RKO (cell line): ENCODE measurements around the gene ABCA3.
A peak's percentile ranks its signal among the peaks of the same experiment; 100 is the strongest.
"Not testable (repeated sequence)": the region's sequence is repeated elsewhere in the genome, so short reads cannot be mapped to it uniquely, and the experiment has no call there.

Experiments
- DNase-seq: peaks from one replicate; pipeline ENCODE4 v3.0.0-alpha.2; 2016; ENCODE audit warnings: low spot score

The ABCA3 gene

DNA sequence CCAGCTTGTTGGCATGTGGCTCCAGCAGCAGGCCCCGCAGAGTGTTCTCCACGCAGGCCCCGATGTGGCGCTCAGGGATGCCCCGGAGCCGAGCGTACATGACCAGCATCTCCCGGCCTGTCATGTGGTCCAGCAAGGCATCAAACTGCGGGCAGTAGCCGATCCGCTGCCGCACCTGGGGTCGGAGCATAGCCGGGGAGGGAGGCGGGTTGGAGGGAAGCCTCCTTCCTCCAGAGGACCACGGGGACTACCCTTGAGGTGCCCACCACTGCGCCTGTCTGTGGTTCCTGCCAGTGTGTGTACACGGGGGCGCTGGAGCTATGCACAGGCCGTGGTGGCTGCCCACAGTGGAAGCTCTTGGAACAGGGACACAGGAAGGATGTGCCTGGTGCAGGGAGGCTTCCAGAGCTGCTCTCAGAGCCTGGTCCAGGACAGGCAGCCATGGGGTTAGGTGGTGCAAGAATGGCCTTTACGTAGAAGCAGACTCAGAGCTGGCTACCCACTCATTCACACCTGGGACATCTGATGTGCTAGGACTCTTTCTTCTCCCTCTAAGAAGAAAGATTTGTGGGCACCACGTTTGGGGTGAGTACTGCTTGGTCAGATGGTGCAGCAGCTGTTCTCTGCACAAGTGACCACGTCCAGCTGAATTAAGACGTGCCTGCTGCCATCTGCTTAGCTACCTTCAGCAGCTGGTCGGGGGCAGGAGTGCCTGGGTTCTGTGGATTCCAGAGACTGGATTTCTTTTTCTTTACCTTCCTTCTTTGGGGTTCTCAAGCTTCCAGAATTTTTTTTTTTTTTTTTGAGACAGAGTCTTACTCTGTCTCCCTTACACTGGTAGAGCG is 61.4 kb downstream of the ABCA3 start:
- no peak for DNase-seq

DNA sequence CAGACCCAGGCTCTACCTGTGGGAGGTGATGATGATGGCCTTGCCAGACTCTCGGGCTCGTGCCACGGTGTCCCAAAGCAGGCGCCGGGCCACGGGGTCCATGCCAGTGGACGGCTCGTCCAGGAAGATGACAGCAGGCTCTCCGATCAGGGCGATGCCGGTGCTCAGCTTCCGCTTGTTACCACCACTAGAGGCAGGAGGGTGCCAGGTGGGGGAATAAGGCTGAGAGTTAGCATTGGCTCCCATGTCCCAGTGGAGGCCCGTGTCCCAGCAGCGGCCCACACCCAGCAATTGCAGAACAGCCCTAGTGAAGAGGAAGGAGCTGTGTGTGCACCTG is 62.3 kb downstream of the ABCA3 start:
- DNase-seq, result no peak

DNA sequence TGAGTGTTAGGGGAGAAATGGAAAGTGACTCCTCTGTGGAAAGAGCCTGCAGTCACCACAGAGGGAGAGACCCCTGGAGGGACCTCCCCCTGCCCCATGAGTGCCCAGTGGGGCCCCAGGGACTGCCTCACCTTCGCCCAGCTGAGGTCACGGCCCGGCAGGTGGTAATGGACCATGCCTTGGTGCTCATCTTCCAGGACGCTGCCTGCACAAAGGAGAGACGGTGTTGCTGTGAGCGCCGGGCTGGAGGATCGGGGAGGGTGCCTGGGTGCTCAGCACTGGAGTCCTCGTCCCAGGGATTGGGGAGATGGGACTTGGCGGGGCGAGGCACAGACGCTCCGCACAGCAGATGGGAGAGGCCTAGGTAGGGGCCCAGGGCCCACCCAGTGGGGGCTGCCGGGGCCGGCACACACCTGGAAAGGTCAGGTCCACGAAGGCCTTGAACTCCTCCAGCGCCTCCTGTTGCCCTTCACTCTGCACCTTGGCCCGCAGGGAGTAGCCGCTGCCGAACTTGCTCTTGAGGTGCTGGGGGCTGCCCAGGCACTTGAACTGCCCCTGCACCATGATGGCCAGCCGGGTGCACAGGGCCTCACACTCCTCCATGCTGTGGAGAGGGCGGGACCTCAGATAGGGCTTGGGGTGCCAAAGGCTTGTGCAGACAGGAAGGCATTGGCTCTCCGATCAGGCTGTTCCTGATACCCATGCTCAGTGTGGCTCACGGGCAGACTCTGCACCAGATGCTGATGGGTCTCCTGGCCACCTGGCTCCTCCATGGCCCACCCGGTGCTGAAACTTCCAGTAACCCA is 62.9 kb downstream of the ABCA3 start:
- DNase-seq, result no peak

DNA sequence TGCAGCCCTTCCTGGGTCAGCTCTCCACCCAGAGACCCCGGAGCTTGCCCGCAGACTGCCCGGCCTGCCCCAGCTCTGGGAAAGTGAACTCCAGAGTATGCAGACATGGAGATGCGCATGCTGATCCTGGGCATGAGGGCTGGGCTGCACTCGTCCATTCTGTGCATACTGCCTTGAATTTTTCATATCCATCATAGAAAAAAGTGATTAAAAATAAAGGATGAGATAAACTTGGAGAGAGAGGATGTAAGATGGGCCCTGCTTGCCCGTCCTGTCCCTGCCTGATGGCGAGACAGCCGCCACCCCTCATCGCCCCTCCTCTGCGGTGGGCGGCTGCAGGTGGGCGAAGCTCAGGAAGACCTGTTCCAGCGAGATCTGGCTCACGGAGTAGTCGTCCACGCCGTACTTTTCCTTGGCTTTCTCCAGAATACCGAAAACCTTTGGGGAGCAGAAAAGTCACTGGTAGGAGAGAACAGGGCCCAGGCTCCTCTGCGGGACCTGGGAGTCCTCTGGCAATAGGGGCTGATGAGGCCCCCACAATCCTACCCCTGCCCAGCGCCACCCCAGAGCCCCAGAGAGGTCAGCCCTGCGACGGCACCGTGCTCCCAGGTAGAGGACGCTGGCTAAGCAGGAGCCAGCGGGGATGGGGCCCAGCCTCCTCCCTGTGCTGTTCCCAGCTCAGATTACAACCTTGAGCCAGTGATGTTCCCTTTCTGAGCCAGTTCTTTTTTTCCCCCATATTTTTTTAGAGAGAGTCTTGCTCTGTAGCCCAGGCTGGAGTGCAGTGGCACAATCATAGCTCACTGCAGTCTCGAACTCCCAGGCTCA is 63.9 kb downstream of the ABCA3 start:
- no peak for DNase-seq

DNA sequence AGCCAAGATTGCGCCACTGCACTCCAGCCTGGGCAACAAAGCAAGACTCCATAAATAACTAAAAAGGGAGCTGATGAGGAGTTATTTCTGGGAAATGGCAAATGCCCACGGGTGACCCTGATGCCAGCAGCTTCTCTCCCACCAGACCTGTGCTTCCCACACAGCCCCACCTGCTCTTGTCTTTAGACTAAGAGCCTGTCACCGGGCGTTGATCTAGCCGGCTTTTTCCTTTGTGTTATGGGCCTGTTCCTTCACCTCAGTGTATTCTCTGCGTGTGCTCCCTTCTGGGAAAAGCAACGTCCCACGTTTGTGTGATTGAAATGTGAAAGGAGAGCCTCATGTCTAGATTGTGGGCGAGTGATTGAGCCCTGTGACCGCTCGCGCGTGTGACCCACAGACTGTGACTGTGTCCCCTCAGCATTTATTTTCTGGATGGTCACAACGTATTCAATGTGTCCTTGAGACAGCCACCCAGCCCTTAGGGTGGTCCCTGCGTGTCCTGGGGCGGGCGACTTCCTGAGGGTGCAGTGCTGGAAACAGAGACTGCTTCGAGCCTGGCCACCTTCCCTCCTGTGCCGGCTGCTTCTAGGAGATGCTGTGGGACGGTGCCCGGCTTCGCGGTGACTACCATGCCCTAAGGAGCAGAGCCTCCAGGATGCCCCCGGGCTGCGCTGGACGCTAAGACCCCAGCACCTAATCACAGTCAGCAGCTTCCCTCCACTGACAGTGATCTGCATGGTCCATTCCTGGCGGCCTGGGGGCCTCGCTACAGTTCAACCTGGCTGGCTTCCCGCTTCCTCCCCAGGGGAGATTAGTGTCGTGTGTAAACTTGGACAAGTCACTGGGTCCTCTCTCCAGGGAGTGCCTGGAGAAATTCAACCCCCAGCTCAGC is 64.8 kb downstream of the ABCA3 start:
- DNase-seq, result no peak

DNA sequence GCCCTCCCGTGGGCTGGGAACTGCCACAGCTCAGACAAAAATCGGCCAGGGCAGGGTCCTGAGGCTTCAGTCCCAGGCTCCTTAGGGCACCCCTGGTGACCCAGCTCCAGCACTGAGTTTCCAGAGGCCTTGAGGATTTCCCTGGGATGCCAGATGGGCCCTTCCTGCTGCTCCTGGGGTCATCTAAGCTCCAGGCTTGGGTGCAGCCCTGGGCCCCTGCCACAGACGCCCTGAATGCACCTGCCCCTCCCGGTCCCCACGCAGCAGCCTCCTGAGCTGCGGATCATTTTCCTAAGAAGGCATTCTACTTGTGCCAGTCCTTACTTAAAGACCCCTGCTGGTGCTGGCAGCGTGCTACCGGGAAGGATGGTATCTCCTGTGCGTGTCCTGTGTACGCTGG is 66.6 kb downstream of the ABCA3 start:
- DNase-seq, result no peak

DNA sequence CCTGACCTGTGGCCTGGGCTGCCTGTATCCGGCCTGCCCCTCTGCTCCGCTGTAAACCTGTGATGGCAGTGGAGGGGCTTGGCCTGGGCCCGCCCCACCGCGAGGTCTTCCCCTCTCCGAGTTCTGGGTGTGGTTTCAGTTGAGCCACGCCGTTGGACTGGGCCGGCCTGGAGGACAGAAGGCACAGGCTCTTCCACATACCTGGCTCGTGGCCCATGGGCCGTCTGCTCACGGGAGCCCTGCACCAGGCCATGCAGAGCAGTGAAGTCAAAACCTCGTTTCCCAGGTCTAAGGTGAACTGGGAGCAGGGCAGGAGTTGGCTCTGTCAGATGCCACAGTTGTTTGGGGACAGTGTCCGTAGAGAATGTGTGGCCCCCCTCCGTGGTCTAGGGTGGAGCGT is 67.0 kb downstream of the ABCA3 start:
- DNase-seq, result no peak

DNA sequence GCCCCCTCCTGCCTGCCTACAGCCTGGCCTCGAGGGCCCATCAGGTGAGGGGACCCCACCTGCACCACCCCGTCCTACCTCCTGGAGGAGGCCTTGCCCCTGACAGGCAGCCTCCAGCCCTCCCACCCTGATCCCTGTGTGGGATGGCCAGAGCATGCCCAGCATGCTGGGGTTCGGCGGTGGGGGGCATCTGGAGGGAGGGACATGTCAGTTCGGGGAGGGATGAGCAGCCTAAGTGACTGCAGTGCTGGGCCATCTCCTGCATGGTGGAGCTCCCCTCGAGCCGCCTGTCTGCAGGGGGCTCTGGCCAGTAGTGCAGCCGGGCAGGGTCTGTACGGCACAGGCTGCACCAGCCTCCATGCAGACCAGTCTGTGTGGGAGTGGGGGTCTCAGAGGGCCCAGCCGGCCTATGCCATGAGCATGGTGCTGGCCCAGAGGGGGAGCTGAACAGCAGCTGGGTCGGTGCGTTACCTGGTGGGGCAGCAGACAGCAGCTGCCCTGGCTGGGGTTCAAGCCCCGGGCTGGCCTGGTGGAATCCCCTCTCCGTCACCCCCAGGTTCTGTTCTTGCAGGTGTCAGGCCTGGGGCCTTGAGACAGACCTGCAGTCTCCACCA is 68.6 kb downstream of the ABCA3 start:
- DNase-seq, result no peak

DNA sequence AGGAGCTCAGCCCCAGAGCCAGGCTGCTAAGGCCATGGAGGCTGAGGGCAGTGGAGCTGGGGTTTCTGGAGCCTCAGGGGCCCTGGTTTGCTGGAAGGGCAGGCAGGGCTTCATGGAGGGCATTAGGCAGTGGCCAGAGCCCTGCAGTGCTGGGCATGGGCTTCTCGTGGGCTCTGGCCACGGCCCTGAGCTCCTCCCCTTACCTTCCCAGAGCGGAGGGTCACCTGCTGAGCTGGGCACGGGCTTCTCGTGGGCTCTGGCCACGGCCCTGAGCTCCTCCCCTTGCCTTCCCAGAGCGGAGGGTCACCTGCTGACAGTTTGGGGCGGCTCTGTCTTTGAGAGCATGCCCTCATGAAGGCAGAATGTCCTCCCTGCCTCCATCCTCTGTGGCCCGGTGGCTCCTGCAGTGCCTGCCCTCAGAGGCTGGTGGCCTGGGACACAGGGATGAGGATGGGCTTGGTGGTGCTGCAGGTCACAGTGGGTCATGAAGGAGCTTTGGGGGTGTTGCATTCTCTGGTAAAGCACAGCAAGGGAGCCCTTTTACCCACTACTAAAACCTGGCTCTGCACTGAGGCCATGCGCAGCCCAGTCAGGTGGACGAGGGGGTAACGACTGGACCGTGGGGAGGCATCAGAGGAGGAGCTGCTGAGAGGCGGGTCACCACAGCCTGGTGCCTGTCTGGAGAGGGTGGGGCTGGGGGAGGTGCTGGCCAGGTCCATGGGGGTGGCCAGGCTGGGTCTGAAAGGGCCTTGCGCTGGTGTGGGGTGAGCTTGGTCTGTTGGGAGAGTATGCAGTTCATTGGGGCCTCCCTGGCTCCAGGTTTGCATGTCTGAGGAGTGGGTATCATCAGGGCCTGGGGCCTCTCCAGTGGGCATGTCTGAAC is 69.7 kb downstream of the ABCA3 start:
- no peak for DNase-seq

DNA sequence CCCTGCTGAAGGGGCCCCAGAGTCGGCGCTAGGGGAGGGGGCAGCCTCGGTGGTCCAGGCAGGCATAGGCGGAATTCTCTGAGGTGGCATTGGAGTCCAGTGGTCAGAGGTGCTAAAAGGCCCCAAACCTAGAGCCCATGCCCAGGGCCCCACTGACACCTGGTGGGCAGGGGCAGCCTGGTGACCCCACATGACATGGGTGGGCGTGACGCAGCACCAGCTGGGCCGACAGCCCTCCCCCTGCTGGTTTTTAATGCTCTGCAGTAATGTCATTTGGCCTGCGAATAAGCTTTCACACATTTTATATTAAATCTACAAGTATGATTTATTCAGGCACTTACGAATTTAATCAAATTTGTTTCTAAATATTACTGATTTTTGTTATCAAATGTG is 70.5 kb downstream of the ABCA3 start:
- no peak for DNase-seq

DNA sequence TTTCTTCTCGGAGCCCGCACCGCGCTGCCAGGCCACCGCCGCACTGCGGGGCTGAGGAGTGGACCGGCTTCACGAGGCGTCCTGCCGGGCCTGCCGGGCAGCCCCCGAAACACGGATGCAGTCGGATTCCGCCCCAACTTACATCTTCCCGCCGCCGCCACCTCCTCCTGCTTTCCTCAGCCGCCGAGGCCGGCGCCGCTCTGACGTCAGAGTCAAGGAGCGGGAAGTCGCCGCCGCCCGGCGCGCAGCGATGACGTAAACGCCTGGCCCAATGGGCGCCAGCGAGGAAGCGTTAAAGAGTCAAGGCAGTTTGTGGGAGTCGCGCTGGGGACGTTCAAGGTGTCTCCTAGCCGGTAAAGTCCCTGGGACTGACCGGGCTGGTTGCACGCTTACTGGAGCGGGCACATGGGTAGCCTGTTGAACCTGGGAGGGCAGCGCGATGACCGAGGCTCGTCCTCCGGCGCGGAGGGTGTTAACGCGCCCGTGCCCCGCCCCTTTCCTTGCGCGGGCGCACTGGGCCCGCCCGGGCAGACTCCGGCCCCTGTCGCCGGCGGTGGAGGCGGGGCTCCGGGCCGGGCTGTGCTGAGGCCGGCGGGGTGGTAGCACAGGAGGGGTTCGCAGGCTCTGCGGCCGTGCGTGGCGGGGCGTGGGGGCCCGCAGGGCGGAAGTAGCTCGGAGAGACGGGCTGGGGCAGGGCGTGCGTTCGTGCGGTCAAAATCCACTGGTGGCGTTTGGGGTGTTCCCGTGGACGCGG is 72.4 kb downstream of the ABCA3 start, which contains the start of gene RNPS1:
TSS of gene RNPS1 (minus strand) at position 214 of the 754 bp plus-strand sequence. CDS start 3,483 bp downstream, outside the sequence.
- DNase-seq, result peak; percentile 91

DNA sequence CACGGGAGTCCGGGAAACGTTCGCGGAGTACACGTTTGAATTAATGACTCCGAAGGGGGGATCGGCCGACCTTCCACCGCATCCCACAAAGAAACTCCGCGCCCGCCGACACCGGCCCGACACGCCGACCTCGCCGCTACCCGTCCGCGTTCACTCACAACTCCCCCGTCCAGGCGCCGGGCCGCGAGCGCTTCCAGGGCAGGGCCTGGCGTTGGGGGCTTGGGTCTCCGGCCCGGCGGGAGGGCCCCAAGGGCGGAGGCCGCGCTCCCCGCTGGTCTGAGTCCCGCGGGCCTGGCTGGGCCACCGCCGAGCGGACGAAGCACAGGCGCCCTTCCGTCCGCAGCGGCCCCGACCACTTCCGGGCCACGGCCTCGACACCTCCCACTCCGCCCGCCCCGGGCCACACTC is 73.0 kb downstream of the ABCA3 start:
- DNase-seq, result not testable (repeated sequence)

DNA sequence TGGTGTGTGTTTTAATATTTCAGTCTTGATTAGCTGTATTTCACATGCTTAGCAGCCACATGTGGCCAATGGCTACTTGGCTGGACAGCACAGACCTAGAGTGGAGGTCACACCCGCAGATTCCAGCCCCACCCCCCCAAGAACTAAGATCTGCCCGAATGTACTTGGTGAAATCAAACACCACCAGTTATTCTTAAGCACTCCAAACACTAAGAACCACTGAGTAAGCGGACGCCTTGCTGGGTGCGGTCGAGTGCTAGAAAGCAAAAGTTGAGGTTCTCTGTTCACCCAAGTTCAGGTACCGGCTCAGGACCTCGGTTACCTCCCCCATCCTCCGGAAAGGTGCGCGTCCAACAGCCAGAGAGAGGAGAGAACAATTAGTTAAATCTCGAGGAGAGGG is 73.6 kb downstream of the ABCA3 start:
- DNase-seq, result peak; percentile 51

DNA sequence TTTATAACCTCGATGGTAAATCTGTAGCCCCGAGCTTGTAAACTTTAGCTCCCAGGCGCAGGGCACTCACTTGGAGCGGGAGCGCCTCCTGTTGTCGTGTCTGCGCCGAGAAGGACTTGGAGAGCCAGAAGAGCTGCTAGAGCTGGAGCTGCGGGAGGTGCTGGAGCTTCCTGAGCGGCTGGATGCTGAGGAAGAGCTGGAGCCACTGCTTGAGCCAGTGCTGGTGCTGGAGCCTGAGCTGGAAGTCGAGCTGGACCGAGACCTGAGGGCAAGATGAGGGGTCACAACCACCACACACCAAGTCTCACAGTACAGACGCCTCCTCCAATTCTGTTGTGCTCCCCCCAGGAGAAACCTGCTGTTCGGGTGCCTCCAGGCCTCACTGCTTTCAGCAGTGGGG is 77.5 kb downstream of the ABCA3 start:
- DNase-seq, result not testable (repeated sequence)

DNA sequence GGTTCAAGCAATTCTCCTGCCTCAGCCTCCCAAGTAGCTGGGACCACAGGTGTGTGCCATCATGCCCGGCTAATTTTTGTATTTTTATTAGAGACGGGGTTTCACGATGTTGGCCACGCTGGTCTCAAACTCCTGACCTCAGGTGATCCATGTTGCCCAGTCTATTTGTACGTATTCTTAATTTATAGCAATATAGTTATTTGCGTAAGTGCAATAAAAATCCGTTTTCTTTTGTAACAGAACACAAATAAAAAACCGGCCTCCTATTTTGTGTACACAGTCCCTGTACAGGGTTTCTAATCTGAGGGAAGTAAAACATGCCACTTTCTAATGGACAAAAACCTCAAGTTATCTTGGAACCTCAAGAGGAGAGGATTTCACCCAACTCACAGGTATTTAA is 80.3 kb downstream of the ABCA3 start:
- no peak for DNase-seq

DNA sequence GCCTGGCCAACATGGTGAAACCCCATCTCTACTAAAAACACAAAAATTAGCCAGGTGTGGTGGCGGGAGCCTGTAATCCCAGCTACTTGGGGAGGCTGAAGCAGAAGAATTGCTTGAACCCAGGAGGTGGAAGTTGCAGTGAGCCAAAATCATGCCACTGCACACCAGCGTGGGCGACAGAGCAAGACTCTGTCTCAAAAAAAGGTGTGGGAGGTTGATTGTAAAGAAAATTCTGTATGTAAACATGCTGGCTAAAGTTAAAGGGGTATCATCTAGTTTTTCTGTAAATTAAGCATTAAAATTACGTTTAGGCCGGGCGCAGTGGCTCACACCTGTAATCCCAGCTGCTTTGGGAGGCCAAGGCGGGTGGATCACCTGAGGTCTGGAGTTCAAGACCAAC is 82.0 kb downstream of the ABCA3 start:
- DNase-seq, result not testable (repeated sequence)

DNA sequence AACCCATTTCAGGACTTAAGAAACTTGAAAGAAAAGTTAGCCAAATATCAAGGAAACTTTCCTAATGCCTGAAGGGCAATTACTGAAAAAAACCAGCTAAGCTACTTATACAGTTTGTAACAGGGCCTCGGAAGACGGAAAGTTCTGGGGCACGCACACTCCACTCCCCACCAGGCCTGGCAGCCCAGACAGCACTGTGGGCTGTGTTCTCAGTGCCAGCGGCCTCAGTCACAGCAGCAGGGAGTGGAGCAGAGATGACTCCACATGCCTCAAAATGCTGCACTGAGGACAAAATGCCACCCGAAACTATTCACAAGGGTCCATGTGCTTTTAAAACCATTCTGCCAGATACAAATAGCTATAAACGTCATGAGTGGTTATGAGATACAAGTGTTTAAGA is 82.8 kb downstream of the ABCA3 start:
- no peak for DNase-seq

DNA sequence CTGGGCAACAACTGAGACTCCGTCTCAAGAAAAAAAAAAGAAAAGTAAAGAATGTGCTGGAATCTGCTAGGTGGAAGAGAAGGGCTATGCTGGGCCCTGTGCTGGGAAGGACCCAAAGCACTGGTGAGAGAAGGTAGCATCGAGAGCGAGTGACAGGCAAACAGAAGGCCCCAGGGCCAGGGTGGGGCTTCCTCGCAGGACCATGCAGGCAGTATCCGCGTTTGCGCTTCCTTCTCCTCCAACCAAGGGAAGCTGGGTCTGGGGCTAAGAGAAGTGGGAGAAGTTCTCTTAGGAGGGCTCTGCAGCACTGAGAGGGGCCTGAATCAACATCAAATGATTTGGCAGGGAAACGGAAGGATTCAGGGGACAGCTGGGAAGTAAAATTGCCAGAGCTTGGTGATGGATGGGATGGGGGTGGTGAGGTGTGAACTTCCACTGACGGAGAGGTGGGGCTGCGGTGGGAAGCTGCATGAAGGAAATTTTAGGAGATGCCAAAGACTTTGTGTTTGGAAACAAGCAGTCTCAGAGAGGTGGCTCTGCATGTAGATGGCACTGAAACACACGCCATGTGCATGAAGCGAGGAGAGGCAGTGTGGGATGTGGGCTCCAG is 83.9 kb downstream of the ABCA3 start:
- no peak for DNase-seq

DNA sequence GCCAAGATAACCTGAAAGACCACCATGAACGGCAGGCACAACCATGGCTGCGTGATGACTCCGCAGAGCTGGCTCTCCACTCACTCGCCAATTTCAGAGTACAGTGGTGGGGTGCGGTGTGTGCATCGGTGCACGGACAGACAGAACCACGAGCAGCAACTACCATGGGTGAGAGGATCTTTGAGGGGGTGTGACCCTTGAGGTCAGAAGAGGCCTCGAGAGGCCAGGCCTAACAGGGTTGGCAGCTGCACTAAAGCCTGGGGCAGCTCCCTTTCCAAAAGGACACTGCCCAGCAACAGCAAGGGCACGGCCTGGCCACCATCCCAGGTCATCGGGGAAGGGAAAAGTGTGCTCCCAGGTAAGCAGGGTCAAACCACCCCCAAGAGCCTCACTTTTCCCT is 87.2 kb downstream of the ABCA3 start:
- DNase-seq, result no peak
